Measurements from ENCODE around the gene TMIGD1. TPM values are rescaled to one million over a fixed set of nuclear protein-coding genes. Genes with fewer than 3 reads are reported as not detected.
A peak's percentile ranks its signal among the peaks of the same experiment; 100 is the strongest.

Gene TMIGD1, protein sequence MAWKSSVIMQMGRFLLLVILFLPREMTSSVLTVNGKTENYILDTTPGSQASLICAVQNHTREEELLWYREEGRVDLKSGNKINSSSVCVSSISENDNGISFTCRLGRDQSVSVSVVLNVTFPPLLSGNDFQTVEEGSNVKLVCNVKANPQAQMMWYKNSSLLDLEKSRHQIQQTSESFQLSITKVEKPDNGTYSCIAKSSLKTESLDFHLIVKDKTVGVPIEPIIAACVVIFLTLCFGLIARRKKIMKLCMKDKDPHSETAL
- total RNA-seq, result not detected

DNA sequence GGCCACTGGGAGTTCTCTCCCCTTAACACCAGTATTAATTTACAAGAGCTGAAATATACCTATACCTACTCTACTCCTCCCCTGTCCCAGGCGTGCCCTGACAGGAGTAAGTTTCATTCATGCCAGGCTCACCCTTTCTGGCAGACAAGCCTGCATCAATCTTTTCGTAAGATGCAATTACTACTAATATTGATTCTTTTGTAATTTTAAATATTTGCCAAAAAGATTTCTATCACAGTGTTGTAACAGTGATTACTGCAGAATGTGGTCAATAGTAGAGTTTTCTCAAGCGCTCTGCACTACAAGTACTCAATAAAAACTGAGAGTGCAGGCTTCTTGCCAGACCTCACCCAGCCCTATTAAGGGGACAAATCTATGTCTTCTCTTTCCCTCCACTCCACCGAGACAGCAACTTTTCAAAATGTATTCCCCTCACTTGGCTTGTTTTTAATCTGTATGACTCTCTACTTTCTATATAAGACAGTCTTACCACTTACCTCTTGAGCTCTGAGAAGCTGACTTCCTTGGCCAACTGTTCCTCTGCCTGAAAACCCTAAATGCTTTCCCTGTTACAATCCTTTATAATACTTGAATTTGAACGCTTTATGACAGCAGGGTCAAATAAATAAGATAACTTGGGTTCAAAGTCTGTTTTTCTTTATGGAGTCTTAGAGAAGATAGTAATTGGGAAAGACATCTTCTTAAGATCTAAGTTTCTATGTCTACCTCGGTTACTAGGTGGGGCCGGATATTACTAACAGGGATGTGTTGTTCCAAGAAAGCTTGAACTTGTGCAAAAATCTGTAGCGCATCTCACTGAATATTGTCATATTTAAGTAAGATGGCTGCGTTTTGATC, at the start of gene TMIGD1:
Gene TMIGD1, minus strand, starts transcription at position 555 of the 858 bp plus-strand sequence. CDS start 1,924 bp downstream, outside the sequence.
- DNase-seq (ENCODE audit: low spot score in 2 of 2) (no peak), ATAC-seq (no peak)
- H3K27ac Mint-ChIP-seq, result peak within 1 kb of the TSS; percentile 78 to 82
- H3K36me3 Mint-ChIP-seq, result no peaks in the 10 kb centered on the region
- H3K9me3 Mint-ChIP-seq, result peaks cover 0 to 7% of the 10 kb centered on the region in 2 donors

GRCh38 chr17:30382345-30382744, 48.5 kb upstream of the TMIGD1 start:
- Mint-ChIP-seq H3K27ac (no peak overlapping the region), H3K36me3 (peaks cover 17 to 27% of the 10 kb centered on the region in 2 donors), H3K9me3 (peaks cover 4% of the 10 kb centered on the region in 2 donors)
- DNase-seq (ENCODE audit: low spot score in 2 of 2) (no peak), ATAC-seq (no peak)

- peak in 1 of 2 donors; percentile 18 for ATAC-seq
- peaks cover 19 to 27% of the 10 kb centered on the region in 2 donors for H3K36me3 Mint-ChIP-seq
- H3K27ac Mint-ChIP-seq, result no peak overlapping the region
- DNase-seq (ENCODE audit: low spot score in 2 of 2), result no peak
- H3K9me3 Mint-ChIP-seq, result peaks cover 4 to 5% of the 10 kb centered on the region in 2 donors
These were observed 47.4 kb upstream of the TMIGD1 start for GRCh38 chr17:30381340-30381659.

DNA sequence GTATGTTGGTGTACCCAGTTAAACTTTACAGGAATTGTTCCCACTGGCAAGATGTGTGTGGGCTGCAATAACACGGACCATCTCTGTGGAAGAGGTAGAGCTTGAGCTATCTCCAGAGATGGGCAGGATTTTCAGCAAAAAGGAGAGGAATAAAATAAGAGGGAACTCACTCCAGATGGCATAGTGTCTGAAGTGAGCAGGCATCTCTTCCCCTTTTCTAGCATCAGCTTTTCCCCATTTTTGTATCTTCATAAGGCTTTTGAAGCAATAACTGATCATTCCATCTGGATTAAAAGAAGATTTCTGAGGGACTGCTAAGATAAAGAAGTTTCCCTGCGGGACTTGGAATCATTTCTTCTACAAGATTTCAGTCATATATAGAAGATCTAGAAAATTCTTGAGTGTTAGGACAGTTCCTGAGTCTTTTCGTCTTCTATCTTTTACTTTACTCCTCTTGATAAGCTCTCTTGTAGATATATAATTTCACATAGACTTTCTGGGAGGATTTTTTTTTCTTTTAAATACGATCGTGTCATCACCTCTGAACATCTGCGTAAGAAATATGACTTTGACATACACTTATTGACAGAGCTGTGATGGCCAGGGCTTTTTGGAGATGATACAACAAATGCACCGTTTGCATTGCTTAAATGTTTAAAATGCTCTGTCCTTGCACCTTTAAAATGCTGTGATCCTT, 46.9 kb upstream of the TMIGD1 start:
- H3K27ac Mint-ChIP-seq, result peak overlapping the region in 1 of 2 donors; percentile 92
- H3K36me3 Mint-ChIP-seq, result peaks cover 19 to 27% of the 10 kb centered on the region in 2 donors
- no peak for DNase-seq (ENCODE audit: low spot score in 2 of 2)

GRCh38 chr17:30379903-30380381, 46.1 kb upstream of the TMIGD1 start:
- Mint-ChIP-seq H3K27ac (peak overlapping the region; percentile 75 to 92), H3K36me3 (peaks cover 11 to 21% of the 10 kb centered on the region in 2 donors), H3K9me3 (peaks cover 4 to 5% of the 10 kb centered on the region in 2 donors)
- ATAC-seq (peak; percentile 4 to 48), DNase-seq (ENCODE audit: low spot score in 2 of 2) (no peak)

More for the DNA sequence above, 46.9 kb upstream of the TMIGD1 start:
- no peak for ATAC-seq
- peaks cover 4 to 5% of the 10 kb centered on the region in 2 donors for H3K9me3 Mint-ChIP-seq

DNA sequence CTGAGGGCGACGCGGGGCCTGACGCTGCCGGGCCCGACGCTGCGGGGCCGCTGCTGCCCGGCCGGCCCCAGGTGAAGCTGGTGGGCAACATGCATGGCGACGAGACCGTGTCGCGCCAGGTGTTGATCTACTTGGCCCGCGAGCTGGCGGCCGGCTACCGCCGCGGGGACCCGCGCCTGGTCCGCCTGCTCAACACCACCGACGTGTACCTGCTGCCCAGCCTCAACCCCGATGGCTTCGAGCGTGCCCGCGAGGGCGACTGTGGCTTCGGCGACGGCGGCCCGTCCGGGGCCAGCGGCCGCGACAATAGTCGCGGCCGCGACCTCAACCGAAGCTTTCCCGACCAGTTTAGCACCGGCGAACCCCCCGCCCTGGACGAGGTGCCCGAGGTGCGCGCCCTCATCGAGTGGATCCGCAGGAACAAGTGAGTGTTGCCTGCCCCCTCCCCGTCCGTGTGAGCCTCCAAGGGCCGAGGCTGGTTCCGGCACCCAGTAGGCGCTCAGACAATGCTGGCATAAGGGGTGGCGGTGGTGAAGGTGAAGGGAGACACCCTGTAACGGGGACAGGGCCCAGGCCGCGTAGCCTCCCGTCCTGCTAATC, 45.5 kb upstream of the TMIGD1 start:
- H3K27ac Mint-ChIP-seq, result peak overlapping the region; percentile 65 to 92
- DNase-seq (ENCODE audit: low spot score in 2 of 2), result peak in 1 of 2 donors; percentile 33
- H3K9me3 Mint-ChIP-seq, result peaks cover 4 to 5% of the 10 kb centered on the region in 2 donors
- peak; percentile 4 to 38 for ATAC-seq
- H3K36me3 Mint-ChIP-seq, result peaks cover 8 to 21% of the 10 kb centered on the region in 2 donors

GRCh38 chr17:30378825-30379302, 45.0 kb upstream of the TMIGD1 start, which contains the start of gene CPD:
Gene CPD, plus strand, starts transcription at chr17:30378927. Its CDS starts 54 bp downstream, at chr17:30378981.
- peak; percentile 85 to 89 for ATAC-seq
- H3K27ac Mint-ChIP-seq, result peak within 1 kb of the TSS; percentile 92
- peak; percentile 97 to 99 for DNase-seq (ENCODE audit: low spot score in 2 of 2)
- peaks cover 8 to 21% of the 10 kb centered on the region in 2 donors for H3K36me3 Mint-ChIP-seq
- H3K9me3 Mint-ChIP-seq, result peaks cover 4 to 5% of the 10 kb centered on the region in 2 donors

- ATAC-seq (peak; percentile 44 to 59), DNase-seq (ENCODE audit: low spot score in 2 of 2) (peak; percentile 64 to 70)
- Mint-ChIP-seq H3K36me3 (peaks cover 8 to 21% of the 10 kb centered on the region in 2 donors), H3K9me3 (peaks cover 4 to 5% of the 10 kb centered on the region in 2 donors), H3K27ac (peak overlapping the region; percentile 92)
These were observed 44.5 kb upstream of the TMIGD1 start for GRCh38 chr17:30378241-30378824.

GRCh38 chr17:30377574-30378240, 43.9 kb upstream of the TMIGD1 start:
- Mint-ChIP-seq H3K36me3 (peaks cover 8 to 21% of the 10 kb centered on the region in 2 donors), H3K27ac (peak overlapping the region; percentile 92), H3K9me3 (peaks cover 4 to 5% of the 10 kb centered on the region in 2 donors)
- ATAC-seq (no peak), DNase-seq (ENCODE audit: low spot score in 2 of 2) (no peak)

GRCh38 chr17:30376621-30377452, 43.0 kb upstream of the TMIGD1 start:
- H3K36me3 Mint-ChIP-seq, result peaks cover 8 to 21% of the 10 kb centered on the region in 2 donors
- DNase-seq (ENCODE audit: low spot score in 2 of 2), result peak in 1 of 2 donors; percentile 44
- ATAC-seq, result peak in 1 of 2 donors; percentile 22
- H3K27ac Mint-ChIP-seq, result peak overlapping the region in 1 of 2 donors; percentile 53
- H3K9me3 Mint-ChIP-seq, result peaks cover 4 to 5% of the 10 kb centered on the region in 2 donors

DNA sequence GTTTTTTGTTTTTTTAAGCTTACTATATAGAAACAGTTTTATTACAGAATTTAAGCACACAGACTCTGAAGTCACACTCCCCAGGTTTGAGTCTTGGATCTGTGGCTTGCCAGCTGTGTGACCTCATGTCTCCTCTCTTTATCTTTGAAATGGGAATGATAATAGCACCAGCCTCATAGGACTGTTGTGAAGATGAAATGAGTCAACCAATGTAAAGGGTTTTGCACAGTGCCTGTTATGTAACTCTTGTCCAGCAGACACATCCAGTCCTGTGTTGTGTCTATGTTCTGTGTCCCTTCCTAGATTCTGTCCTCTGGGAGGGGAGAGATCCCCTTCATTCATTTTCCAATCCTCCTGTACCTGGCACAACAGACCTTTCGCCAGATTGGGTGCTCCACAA, 41.8 kb upstream of the TMIGD1 start:
- Mint-ChIP-seq H3K27ac (no peak overlapping the region), H3K9me3 (peaks cover 4 to 5% of the 10 kb centered on the region in 2 donors), H3K36me3 (peaks cover 8 to 21% of the 10 kb centered on the region in 2 donors)
- DNase-seq (ENCODE audit: low spot score in 2 of 2) (no peak), ATAC-seq (no peak)

GRCh38 chr17:30372755-30373154, 38.9 kb upstream of the TMIGD1 start:
- peak overlapping the region in 1 of 2 donors; percentile 39 for H3K27ac Mint-ChIP-seq
- DNase-seq (ENCODE audit: low spot score in 2 of 2), result peak in 1 of 2 donors; percentile 35
- H3K9me3 Mint-ChIP-seq, result peaks cover 4 to 5% of the 10 kb centered on the region in 2 donors
- peak; percentile 94 to 98 for ATAC-seq
- peaks cover 4 to 6% of the 10 kb centered on the region in 2 donors for H3K36me3 Mint-ChIP-seq

- peaks cover 0 to 12% of the 10 kb centered on the region in 2 donors for H3K9me3 Mint-ChIP-seq
- peaks cover 0 to 16% of the 10 kb centered on the region in 2 donors for H3K36me3 Mint-ChIP-seq
- ATAC-seq (no peak), DNase-seq (ENCODE audit: low spot score in 2 of 2) (no peak)
- no peak overlapping the region for H3K27ac Mint-ChIP-seq
These were observed 36.1 kb upstream of the TMIGD1 start for GRCh38 chr17:30369995-30370394.
